CD4-positive, alpha-beta T cell treated with Interleukin-17A for 1 hour (primary cell): ENCODE measurements around the gene C1orf94.
"Not testable (repeated sequence)": the region's sequence is repeated elsewhere in the genome, so short reads cannot be mapped to it uniquely, and the experiment has no call there.

Experiments used
- DNase-seq: peaks from one replicate; pipeline ENCODE4 v3.0.0-alpha.2; 2020

C1orf94 gene

GRCh38 chr1:34164771-34165391 is 11.8 kb upstream of the C1orf94 start, which contains the start of gene CSMD2:
CSMD2 (minus strand) TSS chr1:34165230; CDS start chr1:34165097, 133 bp downstream.
- no peak for DNase-seq

GRCh38 chr1:34165422-34165921 is 11.2 kb upstream of the C1orf94 start:
- no peak for DNase-seq

- DNase-seq, result no peak
Observed at GRCh38 chr1:34166191-34166624, 10.5 kb upstream of the C1orf94 start.

GRCh38 chr1:34166625-34167361 is 9.9 kb upstream of the C1orf94 start:
- no peak for DNase-seq

- no peak for DNase-seq
Observed at GRCh38 chr1:34167389-34167788, 9.3 kb upstream of the C1orf94 start.

GRCh38 chr1:34175744-34176143 is 963 bp upstream of the C1orf94 start:
- no peak for DNase-seq

- DNase-seq, result no peak
Observed at GRCh38 chr1:34178072-34178471, 1.4 kb downstream of the C1orf94 start.

GRCh38 chr1:34183381-34183780 is 6.7 kb downstream of the C1orf94 start:
- DNase-seq, result not testable (repeated sequence)

- no peak for DNase-seq
Observed at GRCh38 chr1:34186741-34187494, 10.2 kb downstream of the C1orf94 start.

GRCh38 chr1:34188418-34188817 is 11.7 kb downstream of the C1orf94 start:
- DNase-seq, result no peak

- no peak for DNase-seq
Observed at GRCh38 chr1:34188985-34189384, 12.3 kb downstream of the C1orf94 start.

GRCh38 chr1:34190692-34191091 is 14.0 kb downstream of the C1orf94 start:
- DNase-seq, result no peak

GRCh38 chr1:34192621-34193020 is 15.9 kb downstream of the C1orf94 start:
- no peak for DNase-seq

GRCh38 chr1:34199927-34200326 is 23.2 kb downstream of the C1orf94 start:
- no peak for DNase-seq

- no peak for DNase-seq
Observed at GRCh38 chr1:34212673-34213072, 36.0 kb downstream of the C1orf94 start.

- no peak for DNase-seq
Observed at GRCh38 chr1:34213956-34214355, 37.2 kb downstream of the C1orf94 start.

- DNase-seq, result no peak
Observed at GRCh38 chr1:34231441-34231840, 54.7 kb downstream of the C1orf94 start.

GRCh38 chr1:34235594-34235993 is 58.9 kb downstream of the C1orf94 start:
- DNase-seq, result no peak

GRCh38 chr1:34236089-34236488 is 59.4 kb downstream of the C1orf94 start:
- no peak for DNase-seq

- DNase-seq, result no peak
Observed at GRCh38 chr1:34237151-34237815, 60.6 kb downstream of the C1orf94 start.

GRCh38 chr1:34245967-34246366 is 69.3 kb downstream of the C1orf94 start:
- DNase-seq, result no peak

- DNase-seq, result no peak
Observed at GRCh38 chr1:34250342-34250741, 73.6 kb downstream of the C1orf94 start.
